Stimulated activated CD8-positive, alpha-beta memory T cell treated with anti-CD3 and anti-CD28 coated beads, Interleukin-12 subunit alpha, Interleukin-12 subunit beta, amount 100 ng/mL, for 24 hours (primary cell): ENCODE data around the gene DENND1A.
"Not testable (repeated sequence)": the region's sequence is repeated elsewhere in the genome, so short reads cannot be mapped to it uniquely, and the experiment has no call there.

Source experiments
- DNase-seq: peaks from one replicate; pipeline ENCODE4 v3.0.0-alpha.2; 2020; ENCODE audit errors: extremely low read depth

Gene DENND1A

DNA sequence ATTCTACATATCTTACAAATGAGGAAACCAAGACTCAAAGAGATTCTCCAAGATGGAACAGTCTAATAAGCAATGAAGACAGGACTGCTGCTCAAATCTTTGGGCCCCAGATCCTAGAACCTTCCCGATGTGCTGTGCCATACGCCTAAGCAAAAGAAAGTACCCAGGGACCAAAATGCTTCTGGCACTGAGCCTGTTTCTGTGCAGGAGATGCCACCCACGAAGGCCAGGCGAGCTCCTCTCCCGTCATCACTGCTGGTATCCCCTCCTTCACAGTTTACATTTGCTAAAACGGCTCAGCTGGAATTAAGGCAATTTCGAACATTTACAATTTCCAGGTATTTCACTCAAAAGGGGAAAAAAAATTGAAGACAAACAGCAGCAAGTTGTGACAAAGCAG lies 277.5 kb downstream of the DENND1A start:
- DNase-seq, result no peak

DNA sequence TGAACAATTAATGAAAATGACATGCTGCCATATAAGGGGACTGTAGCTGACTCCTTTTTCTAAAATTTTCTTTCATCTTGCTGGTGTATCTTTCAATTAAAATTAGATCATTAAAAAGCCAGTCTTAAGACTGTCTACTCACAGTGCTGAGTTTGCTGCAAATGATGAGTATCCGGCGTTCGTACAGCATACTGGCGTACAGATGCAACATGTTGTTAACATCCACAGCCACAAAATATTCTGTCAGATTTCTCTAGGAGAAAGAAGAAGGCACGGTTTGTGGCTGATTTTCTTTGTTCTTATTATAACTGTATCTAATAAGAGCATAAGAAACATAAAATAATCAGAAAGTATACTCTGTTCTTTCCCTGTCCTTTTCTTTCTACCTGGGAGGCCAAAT lies 278.1 kb downstream of the DENND1A start:
- no peak for DNase-seq

DNA sequence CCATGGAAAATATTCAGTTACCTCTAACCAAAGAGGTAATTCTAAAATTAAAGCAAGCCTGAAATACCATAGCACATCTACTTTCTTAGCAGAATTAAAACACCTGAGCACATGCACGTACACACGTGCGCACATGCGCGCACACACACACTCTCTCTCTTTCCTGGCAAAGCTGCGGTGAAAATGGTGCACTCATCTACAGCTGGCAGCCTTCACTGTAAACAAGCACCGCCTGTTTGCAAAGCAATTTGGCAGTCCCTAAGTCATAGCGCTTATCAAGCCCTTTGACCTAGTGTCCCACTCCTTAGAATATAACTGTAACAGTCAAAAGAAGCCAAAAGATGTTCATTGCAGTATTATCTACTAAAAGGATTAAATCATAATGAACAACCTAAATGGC lies 278.7 kb downstream of the DENND1A start:
- DNase-seq, result no peak

DNA sequence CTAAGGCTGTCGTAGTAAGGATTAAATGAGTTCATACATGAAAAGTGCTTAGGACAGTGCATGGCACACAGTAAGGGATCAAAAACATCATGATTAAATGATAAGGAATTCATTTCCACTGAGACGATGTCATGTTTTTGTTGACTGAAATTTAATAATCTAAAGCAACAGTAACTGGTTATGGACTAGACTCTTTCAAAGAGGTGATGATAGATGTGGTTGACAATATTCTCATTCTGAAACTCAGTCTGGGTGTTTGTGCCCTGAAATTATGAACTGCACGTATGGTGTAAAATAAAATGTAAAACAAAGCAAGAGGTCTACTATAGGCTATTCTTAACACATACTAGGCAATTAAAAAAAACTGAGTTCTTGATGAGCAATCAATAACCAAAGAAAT lies 280.0 kb downstream of the DENND1A start:
- DNase-seq, result no peak

DNA sequence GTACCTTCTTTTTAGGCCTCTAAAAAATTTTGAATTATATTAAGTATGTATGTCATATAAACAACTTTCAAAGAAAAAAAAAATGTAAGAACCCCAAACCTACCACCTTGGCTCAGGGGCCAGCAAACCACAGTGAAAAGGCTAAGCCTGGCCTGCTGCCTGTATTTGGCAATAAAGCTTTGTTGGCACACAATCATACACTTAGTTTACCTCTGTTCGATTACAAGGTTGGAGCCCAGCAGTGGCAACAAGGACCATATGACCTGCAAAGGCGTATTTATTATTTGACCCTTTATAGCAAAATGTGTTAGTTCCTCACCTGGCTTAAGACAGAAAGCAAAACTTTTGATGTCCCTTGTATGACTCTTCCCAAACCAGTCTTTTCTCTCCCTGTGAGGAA lies 282.8 kb downstream of the DENND1A start:
- DNase-seq, result no peak

DNA sequence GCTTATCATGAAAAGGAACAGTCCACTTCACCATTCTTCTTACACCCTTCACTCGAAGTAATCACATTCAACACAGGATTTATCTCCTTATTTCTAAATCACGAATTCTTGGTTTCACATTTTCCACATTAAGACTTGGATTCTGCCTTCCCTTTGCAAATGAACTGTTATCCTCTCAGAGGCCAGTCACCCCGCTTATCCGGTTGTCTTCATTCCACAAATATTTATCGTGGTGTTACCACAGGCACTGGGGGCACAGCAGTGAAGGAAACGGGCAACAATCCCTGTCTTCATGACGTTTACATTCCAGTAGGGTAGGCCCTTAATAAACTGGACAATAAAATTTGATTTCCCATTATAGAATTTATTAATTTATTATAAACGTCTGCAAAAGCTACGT lies 284.2 kb downstream of the DENND1A start:
- DNase-seq, result no peak

DNA sequence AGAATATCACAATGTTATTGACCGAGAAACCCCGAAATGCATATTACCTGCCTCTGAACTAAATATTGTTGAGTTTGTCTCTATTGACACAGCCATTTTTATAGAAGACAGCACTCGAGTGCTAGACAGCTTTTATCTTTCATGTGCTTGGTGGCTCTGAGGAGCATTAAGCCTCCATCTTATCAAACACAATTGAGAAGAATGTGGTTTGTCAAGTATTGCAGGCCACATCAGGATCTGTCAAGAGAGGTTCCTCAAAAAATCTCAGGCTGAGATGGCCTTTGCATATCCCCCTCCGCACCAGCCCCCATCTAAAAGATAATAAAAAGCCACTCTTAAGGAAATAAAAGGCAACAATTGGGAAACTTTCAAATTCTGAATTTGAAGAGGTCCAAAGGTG lies 284.8 kb downstream of the DENND1A start:
- no peak for DNase-seq

DNA sequence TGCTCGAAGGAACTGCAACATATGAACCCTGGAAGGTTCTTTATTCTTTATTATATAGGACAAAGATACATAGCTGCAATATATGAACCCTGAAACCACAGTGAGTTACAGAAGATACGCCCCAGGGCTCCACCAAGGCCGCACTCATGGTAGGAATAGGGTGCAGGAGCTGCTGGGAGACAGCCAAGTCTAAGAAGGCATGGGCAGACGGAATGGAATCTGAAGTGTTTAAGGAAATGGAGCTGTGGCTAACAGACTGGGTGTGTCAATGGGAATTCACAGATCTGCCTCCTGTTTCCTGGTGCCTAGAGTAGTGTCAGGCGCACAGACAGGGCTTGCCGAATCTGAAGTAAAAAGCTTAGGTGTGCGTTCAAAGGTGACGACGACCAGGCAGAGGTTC lies 286.4 kb downstream of the DENND1A start:
- DNase-seq, result no peak

DNA sequence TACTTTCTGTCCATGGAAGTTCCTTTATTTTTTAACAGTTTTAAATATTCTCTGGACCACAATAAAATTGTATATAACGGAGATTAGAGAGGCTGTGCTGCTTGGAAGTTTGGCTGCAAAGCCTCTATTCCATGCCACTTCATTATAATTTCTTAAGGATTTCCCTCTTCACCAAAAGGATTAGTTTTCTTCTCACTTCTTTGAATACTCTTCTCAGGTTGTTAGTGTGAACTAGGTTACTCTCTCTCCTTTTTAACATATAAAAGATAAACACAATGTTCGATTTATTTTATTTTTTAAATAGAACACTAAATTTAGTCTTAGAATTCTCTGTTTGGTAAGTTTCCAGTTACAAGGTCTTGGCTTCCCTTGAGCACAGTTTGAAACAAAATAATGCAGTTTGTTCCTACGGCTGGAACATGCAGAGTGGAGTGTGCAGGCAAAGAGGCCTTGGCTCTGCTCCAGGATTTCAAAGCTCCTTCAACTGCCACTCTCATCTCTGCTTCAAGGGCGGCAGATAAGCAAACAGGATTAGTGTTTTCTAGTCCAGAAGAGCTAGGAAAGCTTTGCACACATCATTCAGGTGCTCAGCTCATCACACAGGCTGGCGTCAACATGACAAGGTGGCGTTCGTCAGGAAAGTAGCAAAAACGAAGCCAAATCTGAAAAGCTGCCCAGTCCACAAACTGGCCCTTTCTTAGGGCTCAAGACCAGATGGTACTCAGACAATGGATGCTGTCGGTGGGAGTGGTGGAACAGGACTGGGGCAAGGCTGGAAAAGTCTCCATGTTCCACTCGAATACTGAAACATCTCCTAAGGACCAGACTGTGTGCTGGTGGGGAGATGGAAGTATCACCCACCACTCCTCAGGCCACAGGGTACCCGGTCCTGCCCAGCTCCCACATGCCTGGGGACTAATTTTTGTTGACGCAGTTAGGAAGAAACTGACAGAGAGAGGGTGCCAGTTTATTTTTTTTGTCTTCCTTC lies 287.3 kb downstream of the DENND1A start:
- no peak for DNase-seq

DNA sequence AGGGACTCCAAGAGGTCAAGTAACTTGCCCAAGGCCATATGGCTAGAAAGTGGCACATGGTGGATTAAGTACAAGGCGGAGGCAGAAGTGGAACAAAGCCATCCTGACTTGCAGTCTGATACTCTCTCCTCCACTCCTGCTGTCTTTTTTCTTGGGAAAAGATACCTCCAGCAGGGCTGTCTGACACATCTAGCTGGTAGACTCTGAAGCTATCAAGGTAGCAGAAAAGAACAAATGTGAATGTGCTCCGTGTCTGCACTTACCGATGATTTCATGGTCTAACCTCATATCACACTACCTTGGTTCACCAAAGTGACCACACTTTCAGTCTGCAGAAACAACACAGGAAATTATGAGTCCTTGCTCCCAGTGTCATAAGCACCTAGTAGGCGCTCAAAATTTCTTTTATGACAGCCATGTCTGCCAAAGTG lies 289.1 kb downstream of the DENND1A start:
- DNase-seq, result no peak

DNA sequence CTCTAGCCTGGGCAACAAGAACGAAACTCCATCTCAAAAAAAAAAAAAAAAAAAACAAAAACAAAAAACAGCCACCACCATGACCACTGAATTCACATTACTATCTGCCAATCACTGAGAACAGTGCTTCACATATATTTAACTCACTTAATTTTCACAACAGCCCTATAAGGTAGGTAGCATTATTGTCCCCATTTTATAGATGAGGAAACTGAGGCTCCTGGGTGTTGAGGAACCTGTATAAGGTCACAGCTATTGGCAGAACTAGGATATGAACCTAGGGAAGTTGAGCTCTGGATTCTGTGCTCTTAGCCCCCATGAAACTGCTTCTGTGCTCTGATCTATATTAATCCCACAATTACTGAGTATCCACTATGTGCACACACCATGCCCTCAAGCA lies 290.2 kb downstream of the DENND1A start:
- DNase-seq, result no peak

DNA sequence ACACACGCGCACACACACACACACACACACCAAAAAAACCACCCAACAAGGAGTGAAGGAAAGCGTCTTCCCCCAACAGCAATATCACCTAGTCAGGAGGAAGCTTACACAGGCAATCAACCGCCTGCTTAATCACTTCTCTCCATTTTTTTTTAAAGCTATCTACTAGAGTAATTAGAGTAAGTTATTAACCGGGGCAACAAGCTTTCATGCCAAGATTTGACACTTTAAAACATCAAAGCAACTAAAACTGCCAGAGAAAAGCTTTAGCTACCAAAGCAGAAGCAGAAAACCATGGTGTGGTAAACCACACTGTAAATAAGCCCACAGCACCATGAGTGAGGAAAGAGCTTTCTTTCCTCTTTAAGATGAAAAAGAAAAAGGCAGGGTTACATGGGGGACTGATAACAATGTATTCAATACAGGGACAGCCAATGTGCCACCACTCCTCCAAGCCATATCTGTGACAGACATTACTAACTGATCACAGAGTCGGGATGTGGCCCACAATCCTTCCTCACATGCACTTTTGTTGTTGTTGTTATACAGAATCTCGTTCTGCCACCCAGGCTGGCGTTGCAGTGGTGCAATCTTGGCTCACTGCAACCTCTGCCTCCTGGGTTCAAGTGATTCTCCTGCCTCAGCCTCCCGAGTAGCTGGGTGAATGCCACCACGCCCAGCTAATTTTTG lies 291.8 kb downstream of the DENND1A start:
- no peak for DNase-seq

DNA sequence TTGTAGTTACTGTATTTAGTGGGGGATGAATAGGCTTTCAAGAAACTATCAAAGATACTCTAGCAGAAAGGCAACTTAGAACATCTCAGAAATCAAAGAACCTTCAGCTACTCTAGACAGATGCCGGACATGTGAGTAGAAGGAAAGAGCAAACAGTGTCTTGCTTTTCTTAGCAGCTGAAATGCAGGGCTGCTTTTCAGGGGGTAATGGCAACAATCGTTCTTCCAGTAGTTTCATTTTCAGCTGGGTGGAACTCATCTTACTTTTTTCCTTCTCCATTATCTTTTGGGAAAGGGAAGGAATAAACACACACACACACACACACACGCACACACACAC lies 292.4 kb downstream of the DENND1A start:
- DNase-seq, result no peak

DNA sequence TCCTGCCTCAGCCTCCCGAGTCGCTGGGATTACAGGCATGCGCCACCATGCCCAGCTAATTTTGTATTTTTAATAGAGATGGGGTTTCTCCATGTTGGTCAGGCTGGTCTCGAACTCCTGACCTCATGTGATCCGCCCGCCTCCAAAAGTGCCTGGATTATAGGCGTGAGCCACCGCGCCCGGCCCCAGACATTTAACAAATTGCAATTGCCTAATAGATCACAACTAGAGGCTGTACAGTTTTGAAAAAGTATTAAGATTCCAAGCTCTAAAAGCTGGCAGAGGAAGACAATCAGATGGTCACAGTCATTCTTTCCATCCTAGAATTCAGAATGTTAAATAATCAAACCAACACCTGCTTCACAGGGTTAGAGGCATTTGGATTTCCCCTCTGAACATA lies 293.1 kb downstream of the DENND1A start:
- not testable (repeated sequence) for DNase-seq

DNA sequence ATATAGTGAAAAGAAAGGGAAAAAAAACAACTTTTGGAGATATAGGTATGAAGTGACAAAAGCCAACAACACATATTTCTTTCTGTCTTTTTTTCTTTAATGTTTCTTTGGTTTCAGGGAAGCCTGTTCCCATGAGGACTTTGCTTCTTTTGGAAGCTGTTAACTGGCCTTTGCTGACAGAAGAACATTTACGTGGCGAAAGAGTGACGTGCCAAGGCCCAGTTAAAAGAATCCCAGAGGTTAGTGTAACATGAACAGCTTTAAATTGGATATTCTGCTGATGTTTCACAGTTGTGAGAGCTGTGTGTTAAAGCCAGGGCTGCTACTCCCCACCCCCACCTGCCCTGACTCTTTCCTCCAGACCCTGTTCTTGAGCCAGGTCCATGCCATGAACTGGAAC lies 298.1 kb downstream of the DENND1A start:
- no peak for DNase-seq

DNA sequence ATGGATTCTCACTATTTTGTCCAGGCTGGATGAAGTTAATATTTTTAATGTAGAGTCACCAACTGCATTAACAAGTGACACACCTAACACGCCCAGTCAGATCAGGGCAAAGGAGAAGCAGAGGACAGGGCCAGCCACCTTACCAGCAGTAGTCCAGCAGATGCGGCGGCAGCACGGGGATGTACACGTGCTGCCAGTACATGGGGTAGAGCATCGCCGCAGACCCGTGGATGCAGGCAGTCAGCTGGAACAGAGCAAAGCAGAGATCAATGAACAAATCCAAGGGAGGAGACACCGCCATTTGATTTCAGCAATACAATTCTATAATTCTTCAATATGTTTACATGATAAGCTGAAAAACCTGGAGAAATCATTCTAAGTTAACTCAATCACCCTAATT lies 299.7 kb downstream of the DENND1A start:
- no peak for DNase-seq

DNA sequence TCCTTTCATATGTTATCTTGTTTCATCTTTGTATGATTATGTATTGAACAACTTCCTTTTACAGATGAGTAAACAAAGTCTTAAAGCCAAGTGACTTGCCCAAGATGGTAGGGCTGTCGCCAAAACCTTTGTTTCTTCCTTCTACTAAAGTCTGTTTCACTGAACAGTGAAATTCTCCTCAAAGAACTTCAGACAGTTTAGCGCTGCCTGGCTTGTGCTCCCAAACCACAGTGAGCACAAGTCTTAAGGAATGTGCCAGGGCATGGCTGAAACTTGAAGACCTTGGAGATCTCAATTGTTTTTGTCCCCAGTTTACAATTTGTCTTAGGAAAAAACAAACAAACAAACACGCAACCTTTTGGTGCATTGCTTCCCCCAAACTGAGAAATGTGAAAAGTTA lies 300.4 kb downstream of the DENND1A start:
- no peak for DNase-seq

DNA sequence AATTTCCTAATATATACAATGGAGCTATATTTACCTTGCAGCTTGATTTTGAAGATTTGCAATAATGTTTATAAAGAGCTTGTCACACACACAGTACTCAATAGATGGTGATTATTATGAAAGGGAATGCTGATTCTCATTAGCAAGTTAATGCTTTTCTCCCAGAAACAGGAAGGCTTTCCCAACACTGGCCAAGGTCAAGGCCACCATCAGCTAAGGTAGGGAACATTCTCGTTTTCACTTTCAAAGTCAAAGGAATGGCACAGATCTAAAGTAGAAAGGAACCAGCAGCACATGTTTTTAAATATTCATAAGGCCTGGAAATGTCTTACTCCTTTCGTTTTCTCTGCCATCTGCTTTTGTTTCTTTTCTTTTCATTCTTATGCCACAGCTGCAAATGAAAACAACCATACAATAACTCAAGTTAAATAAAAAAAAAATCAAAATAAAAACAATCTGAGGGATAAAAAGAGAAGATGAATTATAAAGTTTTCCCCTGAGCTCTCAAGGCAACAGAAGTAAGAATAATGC lies 307.1 kb downstream of the DENND1A start:
- no peak for DNase-seq

DNA sequence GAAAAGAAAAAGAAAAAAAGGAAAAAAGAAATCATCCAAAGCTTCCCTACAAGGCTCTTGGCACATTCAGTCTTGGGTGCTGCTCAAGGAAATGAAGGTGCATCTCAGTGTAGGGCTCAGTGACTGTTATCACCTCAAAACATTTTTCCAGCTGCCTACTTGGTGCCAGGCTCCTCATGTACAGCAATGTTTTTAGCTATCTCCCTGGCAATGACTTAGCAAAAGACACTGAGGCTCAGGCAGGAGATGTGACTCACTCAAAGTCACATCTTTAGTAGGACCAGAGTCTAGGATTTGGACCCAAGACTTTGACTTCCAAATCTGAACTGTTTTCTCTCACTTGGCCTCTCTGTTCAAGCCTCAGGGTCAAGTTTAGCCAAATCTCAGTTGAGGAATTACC lies 309.7 kb downstream of the DENND1A start:
- no peak for DNase-seq

DNA sequence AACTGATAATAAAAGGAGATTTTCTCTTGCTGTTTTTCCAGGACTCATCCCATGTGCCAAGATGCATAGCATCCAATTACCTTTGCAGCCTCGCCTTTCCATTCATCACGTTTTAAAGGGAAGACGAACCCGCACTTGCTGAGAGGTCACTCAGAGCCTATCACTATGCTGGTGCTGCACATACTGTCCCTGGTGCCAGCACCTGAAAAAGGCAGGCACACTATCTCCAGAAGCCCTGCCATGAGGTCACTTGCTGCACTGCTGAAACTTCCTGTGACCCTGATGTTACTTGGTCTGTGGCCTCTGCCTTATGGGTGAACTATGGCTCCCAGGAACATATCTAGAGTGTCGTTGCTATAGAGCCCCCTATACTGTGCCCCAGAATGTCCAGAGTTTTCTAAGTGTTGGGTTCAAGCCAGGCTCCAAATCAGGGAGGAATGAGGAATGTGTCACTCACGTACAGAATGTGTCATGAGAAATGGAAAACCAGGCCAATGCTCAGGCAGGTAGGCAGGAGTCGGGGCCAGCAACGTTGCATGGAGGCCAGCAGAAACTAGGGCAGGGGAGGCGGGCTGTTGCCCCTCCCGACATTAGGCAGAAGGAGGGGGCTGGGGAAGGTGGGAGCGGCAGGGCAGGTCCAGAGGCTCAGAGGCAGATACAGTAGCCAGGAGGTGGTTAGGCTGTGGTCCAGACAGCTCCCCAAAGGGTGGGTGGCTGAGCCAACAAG lies 311.8 kb downstream of the DENND1A start:
- DNase-seq, result no peak

DNA sequence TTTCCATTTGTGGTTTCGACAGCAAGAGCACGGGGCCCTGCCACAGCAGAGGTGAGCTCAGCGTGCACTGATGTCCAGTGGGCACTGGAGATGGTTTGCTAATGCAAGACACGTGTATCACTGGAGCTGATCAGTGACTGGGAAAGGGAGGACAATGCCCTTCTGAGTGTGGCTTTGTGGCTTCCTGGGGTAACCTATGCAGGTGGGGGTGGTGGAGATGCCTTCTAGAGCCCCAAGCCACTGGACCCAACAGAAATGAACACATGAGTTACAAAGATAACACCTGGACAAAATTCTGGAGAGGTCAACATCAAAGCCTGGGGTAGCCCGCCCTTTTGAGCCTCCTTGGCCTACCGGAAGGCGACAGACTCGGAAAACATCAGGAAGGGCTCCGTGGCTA lies 312.6 kb downstream of the DENND1A start:
- DNase-seq, result no peak

DNA sequence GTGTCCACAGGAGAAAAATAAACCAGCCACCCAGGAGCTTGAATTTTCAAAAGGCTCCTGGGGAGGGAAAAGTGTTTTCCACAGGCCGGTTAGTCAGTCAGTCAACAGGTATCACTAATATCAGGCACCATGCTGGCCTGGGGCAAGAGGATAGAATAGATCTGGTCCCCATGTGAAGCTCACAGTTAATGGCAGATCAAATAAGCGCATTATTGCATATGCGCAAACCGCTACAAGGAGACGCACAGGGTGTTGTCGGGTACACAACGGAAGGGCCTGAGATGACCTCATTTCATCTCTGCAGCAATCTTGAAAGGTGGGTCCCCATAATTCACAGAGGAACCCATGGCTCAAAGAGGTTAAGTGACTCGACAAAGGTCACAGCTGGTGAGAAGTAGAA lies 313.2 kb downstream of the DENND1A start:
- no peak for DNase-seq
